ENCODE data around the gene ERH.
A peak's percentile ranks its signal among the peaks of the same experiment; 100 is the strongest.

DNA sequence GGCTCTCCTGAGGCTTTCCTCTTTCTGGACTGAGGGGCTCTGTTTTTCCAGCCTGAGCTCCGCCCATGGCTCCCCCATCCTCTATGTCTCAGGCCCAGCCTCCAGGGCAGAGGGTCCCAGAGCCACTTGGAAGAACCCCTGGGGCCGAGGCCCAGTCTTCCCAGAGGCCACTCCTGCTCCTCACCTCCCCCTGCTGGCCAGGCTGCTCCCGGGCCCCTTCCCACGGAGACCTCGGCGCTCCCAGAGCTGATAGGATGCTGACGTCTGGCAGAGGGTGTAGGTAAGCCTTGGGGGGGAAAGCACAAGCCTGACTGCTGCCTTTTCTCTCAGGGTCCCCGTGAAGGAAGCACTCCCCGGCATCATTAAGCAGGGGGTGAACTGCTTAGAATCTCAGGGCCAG, 51.4 kb downstream of the ERH start:
- TF ChIP-seq, protein P1, sequence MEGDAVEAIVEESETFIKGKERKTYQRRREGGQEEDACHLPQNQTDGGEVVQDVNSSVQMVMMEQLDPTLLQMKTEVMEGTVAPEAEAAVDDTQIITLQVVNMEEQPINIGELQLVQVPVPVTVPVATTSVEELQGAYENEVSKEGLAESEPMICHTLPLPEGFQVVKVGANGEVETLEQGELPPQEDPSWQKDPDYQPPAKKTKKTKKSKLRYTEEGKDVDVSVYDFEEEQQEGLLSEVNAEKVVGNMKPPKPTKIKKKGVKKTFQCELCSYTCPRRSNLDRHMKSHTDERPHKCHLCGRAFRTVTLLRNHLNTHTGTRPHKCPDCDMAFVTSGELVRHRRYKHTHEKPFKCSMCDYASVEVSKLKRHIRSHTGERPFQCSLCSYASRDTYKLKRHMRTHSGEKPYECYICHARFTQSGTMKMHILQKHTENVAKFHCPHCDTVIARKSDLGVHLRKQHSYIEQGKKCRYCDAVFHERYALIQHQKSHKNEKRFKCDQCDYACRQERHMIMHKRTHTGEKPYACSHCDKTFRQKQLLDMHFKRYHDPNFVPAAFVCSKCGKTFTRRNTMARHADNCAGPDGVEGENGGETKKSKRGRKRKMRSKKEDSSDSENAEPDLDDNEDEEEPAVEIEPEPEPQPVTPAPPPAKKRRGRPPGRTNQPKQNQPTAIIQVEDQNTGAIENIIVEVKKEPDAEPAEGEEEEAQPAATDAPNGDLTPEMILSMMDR (conservative IDR thresholded peaks at IDR 0.05; ENCODE audit: low read length): peak; percentile 70
- no peak for TF ChIP-seq EZH2phosphoT487 (IDR thresholded peaks at IDR 0.05; ENCODE audit: borderline replicate concordance, low read depth, low read length)

Data from OCI-LY7 (cell line).